Measurements from ENCODE around the gene GADD45G. TPM values are rescaled to one million over a fixed set of nuclear protein-coding genes. Genes with fewer than 3 reads are reported as not detected.
A peak's percentile ranks its signal among the peaks of the same experiment; 100 is the strongest.

GADD45G gene
- 10 to 100 TPM; 12.9 to 38.5 TPM for total RNA-seq

GRCh38 chr9:89604729-89605464 is at the start of gene GADD45G:
TSS of gene GADD45G (plus strand) at chr9:89605012. CDS start at chr9:89605122, 110 bp downstream.
- DNase-seq, result peak; percentile 96
- H3K9me3 Mint-ChIP-seq (ENCODE audit: low read depth), result no peaks in the 10 kb centered on the region
- CTCF ChIA-PET, result interaction anchor here (0.7 to 8.9 kb wide), 18 partner anchors 12 to 500 kb away, joined by 3 to 168 read pairs (median 14); no protein-coding TSS in a partner anchor
- H3K4me1 Mint-ChIP-seq, result peaks cover 32% of the 10 kb centered on the region
- peaks cover 14% of the 10 kb centered on the region for H3K36me3 Mint-ChIP-seq
- ATAC-seq, result peak; percentile 75
- peaks cover 58% of the 10 kb centered on the region for H3K27me3 Mint-ChIP-seq
- peak within 1 kb of the TSS; percentile 95 for H3K4me3 Mint-ChIP-seq
- peak within 1 kb of the TSS; percentile 76 for H3K27ac Mint-ChIP-seq

- H3K4me3 Mint-ChIP-seq, result no peak overlapping the region
Measured at GRCh38 chr9:89555036-89555415, 49.8 kb upstream of the GADD45G start.

GRCh38 chr9:89555451-89556375 is 49.1 kb upstream of the GADD45G start:
- Mint-ChIP-seq H3K4me1 (peaks cover 21% of the 10 kb centered on the region), H3K36me3 (no peaks in the 10 kb centered on the region), H3K4me3 (no peak overlapping the region), H3K27ac (peak overlapping the region; percentile 32), H3K9me3 (ENCODE audit: low read depth) (no peaks in the 10 kb centered on the region), H3K27me3 (peaks cover 28% of the 10 kb centered on the region)
- ATAC-seq (peak; percentile 42), DNase-seq (no peak)
- CTCF ChIA-PET, result interaction anchor here (1.4 to 1.9 kb wide), 2 partner anchors 20 to 128 kb away, joined by 3 to 6 read pairs; no protein-coding TSS in a partner anchor

More at GRCh38 chr9:89555036-89555415, 49.8 kb upstream of the GADD45G start:
- Mint-ChIP-seq H3K27me3 (peaks cover 30% of the 10 kb centered on the region), H3K36me3 (no peaks in the 10 kb centered on the region), H3K27ac (no peak overlapping the region), H3K4me1 (peaks cover 21% of the 10 kb centered on the region), H3K9me3 (ENCODE audit: low read depth) (no peaks in the 10 kb centered on the region)
- CTCF ChIA-PET, result interaction anchor here (1.4 to 1.9 kb wide), 2 partner anchors 21 to 127 kb away, joined by 3 to 6 read pairs; no protein-coding TSS in a partner anchor
- ATAC-seq (no peak), DNase-seq (no peak)

- Mint-ChIP-seq H3K4me3 (no peak overlapping the region), H3K4me1 (peaks cover 21% of the 10 kb centered on the region), H3K9me3 (ENCODE audit: low read depth) (no peaks in the 10 kb centered on the region), H3K27me3 (peaks cover 18% of the 10 kb centered on the region), H3K27ac (no peak overlapping the region), H3K36me3 (no peaks in the 10 kb centered on the region)
- CTCF ChIA-PET, result interaction anchor here (2.6 kb wide), 1 partner anchor 10 kb away, joined by 12 read pairs; no protein-coding TSS in a partner anchor
- DNase-seq (no peak), ATAC-seq (no peak)
Measured at GRCh38 chr9:89558196-89558899, 46.5 kb upstream of the GADD45G start.

- ATAC-seq (no peak), DNase-seq (no peak)
- Mint-ChIP-seq H3K4me3 (no peak overlapping the region), H3K27ac (no peak overlapping the region), H3K9me3 (ENCODE audit: low read depth) (no peaks in the 10 kb centered on the region), H3K27me3 (peaks cover 20% of the 10 kb centered on the region), H3K4me1 (peaks cover 20% of the 10 kb centered on the region), H3K36me3 (no peaks in the 10 kb centered on the region)
- CTCF ChIA-PET, result interaction anchor here (2.6 kb wide), 1 partner anchor 9 kb away, joined by 12 read pairs; no protein-coding TSS in a partner anchor
Measured at GRCh38 chr9:89558948-89559347, 45.9 kb upstream of the GADD45G start.

- H3K9me3 Mint-ChIP-seq (ENCODE audit: low read depth), result no peaks in the 10 kb centered on the region
- no peak overlapping the region for H3K27ac Mint-ChIP-seq
- H3K4me1 Mint-ChIP-seq, result peaks cover 3% of the 10 kb centered on the region
- peaks cover 25% of the 10 kb centered on the region for H3K27me3 Mint-ChIP-seq
- CTCF ChIA-PET, result interaction anchor here (3.7 kb wide), 1 partner anchor 13 kb away, joined by 12 read pairs; no protein-coding TSS in a partner anchor
- DNase-seq (no peak), ATAC-seq (no peak)
- H3K36me3 Mint-ChIP-seq, result no peaks in the 10 kb centered on the region
- no peak overlapping the region for H3K4me3 Mint-ChIP-seq
Measured at GRCh38 chr9:89562186-89562814, 42.5 kb upstream of the GADD45G start.

- Mint-ChIP-seq H3K36me3 (peaks cover 3% of the 10 kb centered on the region), H3K27me3 (peaks cover 22% of the 10 kb centered on the region), H3K4me3 (no peak overlapping the region), H3K9me3 (ENCODE audit: low read depth) (peaks cover 2% of the 10 kb centered on the region), H3K4me1 (peaks cover 5% of the 10 kb centered on the region), H3K27ac (no peak overlapping the region)
- DNase-seq (no peak), ATAC-seq (no peak)
- CTCF ChIA-PET, result interaction anchor here (1.2 to 3.7 kb wide), 3 partner anchors 11 to 39 kb away, joined by 3 to 12 read pairs (median 10); no protein-coding TSS in a partner anchor
Measured at GRCh38 chr9:89563571-89564345, 41.1 kb upstream of the GADD45G start.

GRCh38 chr9:89564346-89564878 is 40.4 kb upstream of the GADD45G start:
- Mint-ChIP-seq H3K4me1 (peaks cover 5% of the 10 kb centered on the region), H3K9me3 (ENCODE audit: low read depth) (peaks cover 3% of the 10 kb centered on the region), H3K27ac (no peak overlapping the region), H3K36me3 (peaks cover 3% of the 10 kb centered on the region), H3K4me3 (no peak overlapping the region), H3K27me3 (peaks cover 21% of the 10 kb centered on the region)
- ATAC-seq (no peak), DNase-seq (no peak)
- CTCF ChIA-PET, result interaction anchor here (1.2 to 3.7 kb wide), 4 partner anchors 11 to 136 kb away, joined by 3 to 12 read pairs (median 7); no protein-coding TSS in a partner anchor

- H3K27me3 Mint-ChIP-seq, result peaks cover 42% of the 10 kb centered on the region
- H3K36me3 Mint-ChIP-seq, result peaks cover 3% of the 10 kb centered on the region
- peaks cover 5% of the 10 kb centered on the region for H3K4me1 Mint-ChIP-seq
- no peak overlapping the region for H3K27ac Mint-ChIP-seq
- CTCF ChIA-PET, result interaction anchor here (3.5 to 4.0 kb wide), 2 partner anchors 9 to 19 kb away, joined by 9 to 12 read pairs; no protein-coding TSS in a partner anchor
- no peak overlapping the region for H3K4me3 Mint-ChIP-seq
- no peak for DNase-seq
- peaks cover 3% of the 10 kb centered on the region for H3K9me3 Mint-ChIP-seq (ENCODE audit: low read depth)
- no peak for ATAC-seq
Measured at GRCh38 chr9:89567649-89568048, 37.2 kb upstream of the GADD45G start.

- CTCF ChIA-PET, result interaction anchor here (2.0 to 3.5 kb wide), 3 partner anchors 10 to 29 kb away, joined by 9 to 25 read pairs (median 10); no protein-coding TSS in a partner anchor
- no peaks in the 10 kb centered on the region for H3K36me3 Mint-ChIP-seq
Measured at GRCh38 chr9:89574309-89574708, 30.5 kb upstream of the GADD45G start.

GRCh38 chr9:89576404-89576839 is 28.4 kb upstream of the GADD45G start:
- H3K27ac Mint-ChIP-seq, result no peak overlapping the region
- no peaks in the 10 kb centered on the region for H3K9me3 Mint-ChIP-seq (ENCODE audit: low read depth)
- H3K36me3 Mint-ChIP-seq, result peaks cover 2% of the 10 kb centered on the region
- peaks cover 22% of the 10 kb centered on the region for H3K4me1 Mint-ChIP-seq
- no peak for DNase-seq
- H3K4me3 Mint-ChIP-seq, result no peak overlapping the region
- CTCF ChIA-PET, result interaction anchor here (0.8 to 3.5 kb wide), 14 partner anchors 17 to 526 kb away, joined by 3 to 25 read pairs (median 5); partner anchors contain the start of gene GADD45G
- H3K27me3 Mint-ChIP-seq, result peaks cover 69% of the 10 kb centered on the region
- ATAC-seq, result no peak

More at GRCh38 chr9:89574309-89574708, 30.5 kb upstream of the GADD45G start:
- Mint-ChIP-seq H3K9me3 (ENCODE audit: low read depth) (no peaks in the 10 kb centered on the region), H3K27me3 (peaks cover 77% of the 10 kb centered on the region), H3K4me1 (peaks cover 5% of the 10 kb centered on the region), H3K27ac (no peak overlapping the region), H3K4me3 (no peak overlapping the region)
- DNase-seq, result no peak
- ATAC-seq, result no peak

All from activated CD8-positive, alpha-beta memory T cell treated with anti-CD3 and anti-CD28 coated beads, Interleukin-2, amount 10 ng/mL, durations not matched to agents 7 days and 5 days (primary cell).